ENCODE results near the gene OPCML.

DNA sequence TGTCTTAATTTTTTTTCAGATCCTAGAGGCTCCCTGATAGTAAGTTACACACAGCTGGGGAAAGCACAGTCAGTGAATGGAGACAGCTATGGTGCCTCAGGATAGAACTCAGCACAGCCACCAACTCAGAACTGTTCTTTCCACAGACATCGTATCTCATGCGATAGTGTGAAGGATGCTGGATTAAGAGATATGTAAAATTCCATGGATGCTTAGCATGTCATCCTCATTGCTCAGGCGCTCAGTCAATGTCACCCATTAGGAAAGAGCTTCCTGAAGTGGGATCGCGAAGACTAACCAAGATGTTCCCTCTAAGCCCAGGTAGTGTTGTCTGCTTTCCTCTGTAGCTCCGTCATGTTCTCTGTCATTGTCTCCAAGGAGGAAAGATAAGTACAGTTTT is 1000.4 kb downstream of the OPCML start:
- TF ChIP-seq CTCF (IDR thresholded peaks at IDR 0.05; ENCODE audit: low read depth, low read length, poor library complexity, severe bottlenecking) (no peak), EZH2phosphoT487 (IDR thresholded peaks at IDR 0.05; ENCODE audit: borderline replicate concordance, low read length) (no peak)

Data from DOHH2 (cell line).